Neural progenitor cell (in vitro differentiated cells): ENCODE data around the gene POGZ. TPM values are rescaled to one million over a fixed set of nuclear protein-coding genes. Genes with fewer than 3 reads are reported as not detected.

ENCODE experiments used
- DNase-seq: peaks from one replicate; pipeline ENCODE4 v3.0.0-alpha.2; 2016; ENCODE audit warnings: low spot score
- H2AFZ ChIP-seq: fragments of 200-600 bp; sonication (generic); replicated peaks from 2 replicates; pipeline ENCODE4 v1.6.1; 2016; ENCODE audit warnings: antibody characterized with exemption
- H3F3A ChIP-seq: fragments of 200-600 bp; sonication (generic); 2 replicates; pipeline ENCODE4 v1.6.1; 2016; ENCODE audit warnings: antibody characterized with exemption, low read depth
- H3K27ac ChIP-seq: fragments of 200-600 bp; sonication (generic); 2 replicates; pipeline ENCODE4 v1.5.1; 2016; ENCODE audit warnings: mild to moderate bottlenecking
- H3K27me3 ChIP-seq: fragments of 200-600 bp; sonication (generic); 2 replicates; pipeline ENCODE4 v1.6.1; 2016; ENCODE audit warnings: mild to moderate bottlenecking, moderate library complexity
- H3K36me3 ChIP-seq: fragments of 200-600 bp; sonication (generic); 2 replicates; pipeline ENCODE4 v1.5.1; 2016
- H3K4me1 ChIP-seq: fragments of 200-600 bp; sonication (generic); 2 replicates; pipeline ENCODE4 v1.6.1; 2016; ENCODE audit warnings: mixed run types
- H3K4me2 ChIP-seq: fragments of 200-600 bp; sonication (generic); 2 replicates; pipeline ENCODE4 v1.6.1; 2016
- H3K4me3 ChIP-seq: fragments of 200-600 bp; sonication (generic); 2 replicates; pipeline ENCODE4 v1.5.1; 2016
- H3K79me2 ChIP-seq: fragments of 200-600 bp; sonication (generic); 2 replicates; pipeline ENCODE4 v1.6.1; 2016; ENCODE audit warnings: low read depth
- H3K9ac ChIP-seq: fragments of 200-600 bp; sonication (generic); 2 replicates; pipeline ENCODE4 v1.6.1; 2016
- H3K9me3 ChIP-seq: fragments of 200-600 bp; sonication (generic); 2 replicates; pipeline ENCODE4 v1.5.1; 2016; ENCODE audit warnings: low read depth
- H4K20me1 ChIP-seq: fragments of 200-600 bp; sonication (generic); 2 replicates; pipeline ENCODE4 v1.6.1; 2016; ENCODE audit warnings: low read depth
- H3K27ac Mint-ChIP-seq: 3 replicates; pipeline ENCODE4 v1.8.0; 2021; ENCODE audit warnings: mixed read lengths
- H3K27me3 Mint-ChIP-seq: 2 replicates; pipeline ENCODE4 v1.8.0; 2022; ENCODE audit warnings: low read depth, mild to moderate bottlenecking, inconsistent platforms, moderate library complexity, mixed read lengths; ENCODE audit not compliant: insufficient read depth
- H3K36me3 Mint-ChIP-seq: 3 replicates; pipeline ENCODE4 v1.8.0; 2021; ENCODE audit warnings: mixed read lengths
- H3K4me1 Mint-ChIP-seq: 3 replicates; pipeline ENCODE4 v1.8.0; 2021; ENCODE audit warnings: mixed read lengths
- H3K4me3 Mint-ChIP-seq: 3 replicates; pipeline ENCODE4 v1.8.0; 2021; ENCODE audit warnings: mild to moderate bottlenecking, moderate library complexity, mixed read lengths
- H3K9me3 Mint-ChIP-seq: 3 replicates; pipeline ENCODE4 v1.8.0; 2020; ENCODE audit warnings: mixed read lengths
- CTCF ChIP-seq: fragments of 200-600 bp; sonication (generic); IDR thresholded peaks from 2 replicates; pipeline ENCODE4 v1.5.1; 2017; ENCODE audit warnings: antibody characterized with exemption, mild to moderate bottlenecking
- EZH2 ChIP-seq: fragments of 200-600 bp; sonication (generic); IDR thresholded peaks from 2 replicates; pipeline ENCODE4 v1.6.1; 2017; ENCODE audit warnings: antibody characterized with exemption, mild to moderate bottlenecking, moderate library complexity
- EZH2phosphoT487 ChIP-seq: fragments of 200-600 bp; sonication (generic); IDR thresholded peaks from 2 replicates; pipeline ENCODE4 v1.6.1; 2017; ENCODE audit warnings: antibody characterized with exemption
- total RNA-seq: library from RNA; depleted of rRNA; stranded (reverse); fragments of >200 nt; gene quantifications from 2 replicates; pipeline ENCODE4 v1.2.3, GENCODE V29; 2015; ENCODE audit warnings: low replicate concordance

Gene POGZ
- total RNA-seq, 1 donor from 2014 or later, result 61.5 TPM

GRCh38 chr1:151504252-151504651 is 45.0 kb upstream of the POGZ start:
- no peak overlapping the region for H3K4me2 ChIP-seq
- H3K27me3 ChIP-seq, result no peaks in the 10 kb centered on the region
- H3K4me1 ChIP-seq, result no peaks in the 10 kb centered on the region
- H3K9me3 ChIP-seq, result no peaks in the 10 kb centered on the region
- no peak overlapping the region for H3K27ac ChIP-seq
- H4K20me1 ChIP-seq, result no peaks in the 10 kb centered on the region
- H3F3A ChIP-seq, result peaks cover 6% of the 10 kb centered on the region
- H3K36me3 Mint-ChIP-seq, result no peaks in the 10 kb centered on the region
- H3K27me3 Mint-ChIP-seq, result peaks cover 4% of the 10 kb centered on the region
- H3K4me1 Mint-ChIP-seq, result peaks cover 5% of the 10 kb centered on the region
- no peak overlapping the region for H2AFZ ChIP-seq
- no peak overlapping the region for H3K9ac ChIP-seq
- H3K4me3 Mint-ChIP-seq, result no peak overlapping the region
- H3K36me3 ChIP-seq, result no peaks in the 10 kb centered on the region
- no peaks in the 10 kb centered on the region for H3K9me3 Mint-ChIP-seq
- TF ChIP-seq EZH2, result no peak
- no peak for TF ChIP-seq CTCF
- TF ChIP-seq EZH2phosphoT487, result no peak
- H3K79me2 ChIP-seq, result no peaks in the 10 kb centered on the region
- DNase-seq, result no peak
- H3K27ac Mint-ChIP-seq, result no peak overlapping the region
- no peak overlapping the region for H3K4me3 ChIP-seq

- Histone ChIP-seq H3K4me2 (no peak overlapping the region), H3F3A (no peaks in the 10 kb centered on the region), H3K9ac (no peak overlapping the region), H3K36me3 (no peaks in the 10 kb centered on the region), H3K79me2 (no peaks in the 10 kb centered on the region), H3K4me3 (no peak overlapping the region), H2AFZ (peak overlapping the region; percentile 4), H3K9me3 (no peaks in the 10 kb centered on the region), H3K27me3 (no peaks in the 10 kb centered on the region), H3K4me1 (no peaks in the 10 kb centered on the region), H4K20me1 (no peaks in the 10 kb centered on the region), H3K27ac (no peak overlapping the region)
- no peak for DNase-seq
- no peak overlapping the region for H3K4me3 Mint-ChIP-seq
- no peaks in the 10 kb centered on the region for H3K36me3 Mint-ChIP-seq
- peak overlapping the region; percentile 86 for H3K27ac Mint-ChIP-seq
- peaks cover 5% of the 10 kb centered on the region for H3K4me1 Mint-ChIP-seq
- no peak for TF ChIP-seq EZH2
- no peak for TF ChIP-seq EZH2phosphoT487
- TF ChIP-seq CTCF, result no peak
- H3K9me3 Mint-ChIP-seq, result no peaks in the 10 kb centered on the region
- peaks cover 4% of the 10 kb centered on the region for H3K27me3 Mint-ChIP-seq
Observed at GRCh38 chr1:151502859-151503780, 43.8 kb upstream of the POGZ start.

GRCh38 chr1:151502035-151502700 is 42.9 kb upstream of the POGZ start:
- Mint-ChIP-seq H3K27ac (no peak overlapping the region), H3K4me1 (peaks cover 5% of the 10 kb centered on the region), H3K9me3 (no peaks in the 10 kb centered on the region), H3K36me3 (no peaks in the 10 kb centered on the region), H3K27me3 (peaks cover 4% of the 10 kb centered on the region), H3K4me3 (no peak overlapping the region)
- H3F3A ChIP-seq, result no peaks in the 10 kb centered on the region
- no peak overlapping the region for H3K4me3 ChIP-seq
- no peak overlapping the region for H3K27ac ChIP-seq
- no peaks in the 10 kb centered on the region for H3K36me3 ChIP-seq
- H3K9me3 ChIP-seq, result no peaks in the 10 kb centered on the region
- H3K4me2 ChIP-seq, result no peak overlapping the region
- H3K4me1 ChIP-seq, result no peaks in the 10 kb centered on the region
- no peaks in the 10 kb centered on the region for H3K79me2 ChIP-seq
- DNase-seq, result no peak
- H4K20me1 ChIP-seq, result no peaks in the 10 kb centered on the region
- no peak for TF ChIP-seq CTCF
- no peak for TF ChIP-seq EZH2
- no peak for TF ChIP-seq EZH2phosphoT487
- no peak overlapping the region for H3K9ac ChIP-seq
- no peaks in the 10 kb centered on the region for H3K27me3 ChIP-seq
- H2AFZ ChIP-seq, result no peak overlapping the region
